HCT116 (cell line): ENCODE results near the gene LRIT2. TPM values are rescaled to one million over a fixed set of nuclear protein-coding genes. Genes with fewer than 3 reads are reported as not detected.

Experiments
- ATAC-seq: fragments of 200-7000 bp; cut with Tn5 transposase; 2 replicates; pipeline ENCODE4 v1.9.1; 2020; ENCODE audit warnings: mild to moderate bottlenecking, moderate library complexity
- BruUV-seq: library from RNA; stranded (reverse); fragments of 400-500 nt; replicated peaks from 2 replicates; lab custom pipeline; 2021; lab: Mats Ljungman, UMichigan
- CTCF ChIA-PET: fragments of 300-600 bp; sonication (Branson Sonifier 250); formaldehyde crosslinking; loops from one replicate; lab custom pipeline; 2021; ENCODE audit warnings: antibody characterized with exemption; lab: Charles Lee
- POLR2A ChIA-PET: fragments of 300-600, 350-600 bp; sonication (Branson Sonifier 250); formaldehyde crosslinking; loops from one replicate; lab custom pipeline; 2021; ENCODE audit warnings: antibody characterized with exemption; lab: Charles Lee
- RAD21 ChIA-PET, 2 experiments: fragments of 300-600 bp; sonication (Branson Sonifier 250); formaldehyde crosslinking; loops; one replicate each; lab custom pipeline; 2023; ENCODE audit warnings: low total read pairs in 2 of 2; ENCODE audit not compliant: uncharacterized antibody in 2 of 2, unreplicated experiment in 2 of 2, low non-redundant PET in 1 of 2; lab: Charles Lee
- DNase-seq: peaks from one replicate; pipeline ENCODE4 v3.0.0-alpha.2; 2010; ENCODE audit warnings: low read depth, low spot score
- H2AFZ ChIP-seq: fragments of 200-600 bp; shearing (Covaris generic), sonication (generic); 2 replicates; pipeline ENCODE4 v1.6.1; 2017; ENCODE audit warnings: low read depth, mixed run types, mixed read lengths, antibody characterized with exemption, low read length; ENCODE audit not compliant: poor library complexity, severe bottlenecking
- H3K27ac ChIP-seq: 2 replicates; pipeline ENCODE4 v1.5.1; 2012; ENCODE audit warnings: low read depth, low read length
- H3K27me3 ChIP-seq: fragments of 200-600 bp; sonication (generic); 2 replicates; pipeline ENCODE4 v1.6.1; 2016; ENCODE audit warnings: mixed run types, low read length, mixed read lengths; ENCODE audit not compliant: insufficient read depth
- H3K36me3 ChIP-seq, 2 experiments: fragments of 200-500 bp in 1 of 2; fragments of 200-600 bp in 1 of 2; sonication (Bioruptor generic) in 1 of 2; sonication (generic) in 1 of 2; 2 replicates each; pipeline versions ENCODE4 v1.5.1 to v1.6.1; 2014 to 2016; ENCODE audit warnings: low read length in 2 of 2, inconsistent platforms in 1 of 2, mixed read lengths in 1 of 2, mixed run types in 1 of 2; ENCODE audit not compliant: insufficient read depth in 2 of 2, control insufficient read depth in 1 of 2
- H3K4me1 ChIP-seq, 2 experiments: fragments of 200-600 bp in 1 of 2; sonication (generic) in 1 of 2; 2 replicates each; pipeline versions ENCODE4 v1.5.1 to v1.6.1; 2012 to 2017; ENCODE audit warnings: low read length in 2 of 2, inconsistent platforms in 1 of 2, mild to moderate bottlenecking in 1 of 2, mixed read lengths in 1 of 2, mixed run types in 1 of 2, moderate library complexity in 1 of 2; ENCODE audit not compliant: insufficient read depth in 2 of 2, control insufficient read depth in 1 of 2
- H3K4me2 ChIP-seq: fragments of 200-600 bp; sonication (generic); 2 replicates; pipeline ENCODE4 v1.6.1; 2017; ENCODE audit warnings: mixed run types, low read length, mixed read lengths
- H3K4me3 ChIP-seq, 2 experiments: fragments of 200-600 bp in 1 of 2; sonication (generic) in 1 of 2; replicated peaks in 1 of 2; 2 replicates each; pipeline ENCODE4 v1.5.1; 2011 to 2016; ENCODE audit warnings: low read length in 2 of 2, control low read depth in 1 of 2, low read depth in 1 of 2, mild to moderate bottlenecking in 1 of 2, mixed read lengths in 1 of 2, mixed run types in 1 of 2
- H3K79me2 ChIP-seq: fragments of 200-600 bp; sonication (generic); 2 replicates; pipeline ENCODE4 v1.6.1; 2017; ENCODE audit warnings: mild to moderate bottlenecking, mixed run types, low read length, moderate library complexity, mixed read lengths; ENCODE audit not compliant: insufficient read depth
- H3K9ac ChIP-seq: fragments of 200-600 bp; sonication (generic); 2 replicates; pipeline ENCODE4 v1.6.1; 2016; ENCODE audit warnings: low read length, mixed read lengths
- H3K9me2 ChIP-seq: fragments of 200-600 bp; sonication (generic), shearing (Covaris generic); 2 replicates; pipeline ENCODE4 v1.6.1; 2017; ENCODE audit warnings: mixed run types, mild to moderate bottlenecking, moderate library complexity; ENCODE audit not compliant: insufficient read depth
- H3K9me3 ChIP-seq, 2 experiments: fragments of 200-500 bp in 1 of 2; fragments of 200-600 bp in 1 of 2; sonication (Bioruptor generic) in 1 of 2; sonication (generic) in 1 of 2; 2 replicates each; pipeline ENCODE4 v1.6.1; 2014 to 2017; ENCODE audit warnings: low read length in 2 of 2, mixed read lengths in 2 of 2, inconsistent platforms in 1 of 2, low read depth in 1 of 2, mild to moderate bottlenecking in 1 of 2, mixed run types in 1 of 2, moderate library complexity in 1 of 2; ENCODE audit not compliant: control insufficient read depth in 1 of 2, insufficient read depth in 1 of 2
- H4K20me1 ChIP-seq: fragments of 200-600 bp; sonication (generic), shearing (Covaris generic); 2 replicates; pipeline ENCODE4 v1.6.1; 2017; ENCODE audit warnings: mixed run types, mild to moderate bottlenecking, moderate library complexity; ENCODE audit not compliant: insufficient read depth
- CEBPB ChIP-seq: IDR thresholded peaks from 2 replicates; pipeline ENCODE4 v1.6.1; 2012; ENCODE audit warnings: low read depth
- EGR1 ChIP-seq: IDR thresholded peaks from 2 replicates; pipeline ENCODE4 v1.6.1; 2012; ENCODE audit warnings: low read depth
- ELF1 ChIP-seq: IDR thresholded peaks from 2 replicates; pipeline ENCODE4 v1.6.1; 2012; ENCODE audit warnings: low read depth, borderline replicate concordance
- EZH2 ChIP-seq: fragments of 200-600 bp; sonication (generic); IDR thresholded peaks from 2 replicates; pipeline ENCODE4 v1.6.1; 2017; ENCODE audit warnings: antibody characterized with exemption, mixed run types
- FOSL1 ChIP-seq: IDR thresholded peaks from 2 replicates; pipeline ENCODE4 v1.6.1; 2012; ENCODE audit warnings: low read depth
- JUND ChIP-seq: IDR thresholded peaks from 2 replicates; pipeline ENCODE4 v1.6.1; 2012
- POLR2A ChIP-seq: IDR thresholded peaks from 2 replicates; pipeline ENCODE4 v1.7.0; 2011; ENCODE audit warnings: borderline replicate concordance; ENCODE audit not compliant: insufficient read depth, insufficient read length; ENCODE audit errors: extremely low read depth
- POLR2AphosphoS5 ChIP-seq: IDR thresholded peaks from 2 replicates; pipeline ENCODE4 v1.6.1; 2011; ENCODE audit warnings: mild to moderate bottlenecking, low read depth, low read length, moderate library complexity
- RAD21 ChIP-seq: IDR thresholded peaks from 2 replicates; pipeline ENCODE4 v1.6.1; 2012; ENCODE audit warnings: low read depth, mild to moderate bottlenecking
- SIN3A ChIP-seq: IDR thresholded peaks from 2 replicates; pipeline ENCODE4 v1.6.1; 2012; ENCODE audit warnings: low read depth
- SP1 ChIP-seq: IDR thresholded peaks from 2 replicates; pipeline ENCODE4 v1.6.1; 2012; ENCODE audit warnings: low read depth
- SRF ChIP-seq: IDR thresholded peaks from 2 replicates; pipeline ENCODE4 v1.6.1; 2012; ENCODE audit warnings: low read depth
- TCF7L2 ChIP-seq: IDR thresholded peaks from 2 replicates; pipeline ENCODE4 v1.7.0; 2011; ENCODE audit warnings: borderline replicate concordance, inconsistent platforms; ENCODE audit not compliant: insufficient read depth, insufficient read length; ENCODE audit errors: extremely low read depth
- YY1 ChIP-seq: IDR thresholded peaks from 2 replicates; pipeline ENCODE4 v1.6.1; 2011; ENCODE audit warnings: low read length, low read depth, moderate library complexity, mild to moderate bottlenecking; ENCODE audit not compliant: insufficient replicate concordance; ENCODE audit errors: extremely low read depth
- ZNF274 ChIP-seq: fragments of 200-500 bp; sonication (Bioruptor generic); IDR thresholded peaks from 2 replicates; pipeline ENCODE4 v1.6.1; 2014; ENCODE audit warnings: mild to moderate bottlenecking, low read depth, low read length, inconsistent platforms
- intact Hi-C: fragments of 100-400 bp; cut with micrococcal nuclease; formaldehyde crosslinking; loops from 2 replicates; pipeline ENCODE4 v1.10.0; 2022
- total RNA-seq: library from RNA; stranded (reverse); gene quantifications from one replicate; pipeline ENCODE4 v1.2.1, GENCODE V29; 2021; ENCODE audit not compliant: unreplicated experiment
- TF ChIP-seq, protein P1 (sequence below), 3 experiments: fragments of 200-600 bp in 1 of 3; sonication (generic) in 1 of 3; IDR thresholded peaks in 2 of 3; conservative IDR thresholded peaks in 1 of 3; 2 replicates each; pipeline ENCODE4 v1.5.1; 2012 to 2017; ENCODE audit warnings: low read depth in 2 of 3, low read length in 2 of 3, antibody characterized with exemption in 1 of 3, borderline replicate concordance in 1 of 3, control low read depth in 1 of 3, mild to moderate bottlenecking in 1 of 3, mixed read lengths in 1 of 3, mixed run types in 1 of 3, moderate library complexity in 1 of 3; ENCODE audit not compliant: insufficient read depth in 1 of 3
- TF ChIP-seq, protein P2 (sequence below): IDR thresholded peaks from 2 replicates; pipeline ENCODE4 v1.6.1; 2012
- TF ChIP-seq, protein P3 (sequence below): IDR thresholded peaks from 2 replicates; pipeline ENCODE4 v1.6.1; 2012
- TF ChIP-seq, protein P4 (sequence below): IDR thresholded peaks from 2 replicates; pipeline ENCODE4 v1.6.1; 2012; ENCODE audit warnings: low read depth
- TF ChIP-seq, protein P5 (sequence below): IDR thresholded peaks from 2 replicates; pipeline ENCODE4 v1.6.1; 2011; ENCODE audit warnings: mild to moderate bottlenecking, low read length, moderate library complexity; ENCODE audit not compliant: insufficient replicate concordance; ENCODE audit errors: extremely low read depth

LRIT2 gene
- total RNA-seq, 1 experiment from 2014 or later: not detected

DNA sequence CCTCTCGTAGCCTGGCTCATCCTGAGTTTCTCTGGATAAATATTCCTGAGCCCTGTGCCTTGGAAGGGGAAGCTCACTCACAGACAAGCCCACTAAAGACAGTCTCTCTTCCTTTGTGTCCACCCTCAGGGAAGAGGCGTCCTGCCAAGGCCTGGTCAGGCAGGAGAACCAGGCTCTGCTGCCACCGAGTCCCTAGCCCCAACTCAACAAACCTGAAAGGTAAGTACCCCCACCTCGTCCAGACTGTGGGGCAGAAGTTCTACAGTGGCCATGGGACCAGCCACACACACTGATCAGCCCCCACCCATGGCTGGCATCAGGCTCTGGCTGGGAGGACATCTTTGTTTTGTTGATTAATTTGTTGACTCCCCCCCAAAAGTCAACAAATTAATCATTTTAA is 49.0 kb downstream of the LRIT2 start:
- DNase-seq: no peak
- no peaks in the 10 kb centered on the region for H3K4me1 ChIP-seq
- H3K36me3 ChIP-seq: no peaks in the 10 kb centered on the region
- H3K79me2 ChIP-seq: no peaks in the 10 kb centered on the region
- H3K4me2 ChIP-seq: no peak overlapping the region
- H3K9ac ChIP-seq: no peak overlapping the region
- TF ChIP-seq YY1 (no peak), TCF7L2 (no peak), POLR2A (no peak), CEBPB (no peak), SP1 (no peak), RAD21 (no peak), ZNF274 (no peak), EGR1 (no peak), FOSL1 (no peak), SIN3A (no peak), SRF (no peak), ELF1 (no peak), JUND (no peak), EZH2 (no peak), POLR2AphosphoS5 (no peak)
- TF ChIP-seq, protein P1, sequence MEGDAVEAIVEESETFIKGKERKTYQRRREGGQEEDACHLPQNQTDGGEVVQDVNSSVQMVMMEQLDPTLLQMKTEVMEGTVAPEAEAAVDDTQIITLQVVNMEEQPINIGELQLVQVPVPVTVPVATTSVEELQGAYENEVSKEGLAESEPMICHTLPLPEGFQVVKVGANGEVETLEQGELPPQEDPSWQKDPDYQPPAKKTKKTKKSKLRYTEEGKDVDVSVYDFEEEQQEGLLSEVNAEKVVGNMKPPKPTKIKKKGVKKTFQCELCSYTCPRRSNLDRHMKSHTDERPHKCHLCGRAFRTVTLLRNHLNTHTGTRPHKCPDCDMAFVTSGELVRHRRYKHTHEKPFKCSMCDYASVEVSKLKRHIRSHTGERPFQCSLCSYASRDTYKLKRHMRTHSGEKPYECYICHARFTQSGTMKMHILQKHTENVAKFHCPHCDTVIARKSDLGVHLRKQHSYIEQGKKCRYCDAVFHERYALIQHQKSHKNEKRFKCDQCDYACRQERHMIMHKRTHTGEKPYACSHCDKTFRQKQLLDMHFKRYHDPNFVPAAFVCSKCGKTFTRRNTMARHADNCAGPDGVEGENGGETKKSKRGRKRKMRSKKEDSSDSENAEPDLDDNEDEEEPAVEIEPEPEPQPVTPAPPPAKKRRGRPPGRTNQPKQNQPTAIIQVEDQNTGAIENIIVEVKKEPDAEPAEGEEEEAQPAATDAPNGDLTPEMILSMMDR (IDR thresholded peaks at IDR 0.05 in 2 of 3, conservative IDR thresholded peaks at IDR 0.05 in 1 of 3; ENCODE audit: borderline replicate concordance in 1 of 3, insufficient read depth in 1 of 3, low read depth in 2 of 3, low read length in 2 of 3): no peak
- TF ChIP-seq, protein P2, sequence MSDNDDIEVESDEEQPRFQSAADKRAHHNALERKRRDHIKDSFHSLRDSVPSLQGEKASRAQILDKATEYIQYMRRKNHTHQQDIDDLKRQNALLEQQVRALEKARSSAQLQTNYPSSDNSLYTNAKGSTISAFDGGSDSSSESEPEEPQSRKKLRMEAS: no peak
- TF ChIP-seq, protein P3, sequence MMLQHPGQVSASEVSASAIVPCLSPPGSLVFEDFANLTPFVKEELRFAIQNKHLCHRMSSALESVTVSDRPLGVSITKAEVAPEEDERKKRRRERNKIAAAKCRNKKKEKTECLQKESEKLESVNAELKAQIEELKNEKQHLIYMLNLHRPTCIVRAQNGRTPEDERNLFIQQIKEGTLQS: no peak
- TF ChIP-seq, protein P4, sequence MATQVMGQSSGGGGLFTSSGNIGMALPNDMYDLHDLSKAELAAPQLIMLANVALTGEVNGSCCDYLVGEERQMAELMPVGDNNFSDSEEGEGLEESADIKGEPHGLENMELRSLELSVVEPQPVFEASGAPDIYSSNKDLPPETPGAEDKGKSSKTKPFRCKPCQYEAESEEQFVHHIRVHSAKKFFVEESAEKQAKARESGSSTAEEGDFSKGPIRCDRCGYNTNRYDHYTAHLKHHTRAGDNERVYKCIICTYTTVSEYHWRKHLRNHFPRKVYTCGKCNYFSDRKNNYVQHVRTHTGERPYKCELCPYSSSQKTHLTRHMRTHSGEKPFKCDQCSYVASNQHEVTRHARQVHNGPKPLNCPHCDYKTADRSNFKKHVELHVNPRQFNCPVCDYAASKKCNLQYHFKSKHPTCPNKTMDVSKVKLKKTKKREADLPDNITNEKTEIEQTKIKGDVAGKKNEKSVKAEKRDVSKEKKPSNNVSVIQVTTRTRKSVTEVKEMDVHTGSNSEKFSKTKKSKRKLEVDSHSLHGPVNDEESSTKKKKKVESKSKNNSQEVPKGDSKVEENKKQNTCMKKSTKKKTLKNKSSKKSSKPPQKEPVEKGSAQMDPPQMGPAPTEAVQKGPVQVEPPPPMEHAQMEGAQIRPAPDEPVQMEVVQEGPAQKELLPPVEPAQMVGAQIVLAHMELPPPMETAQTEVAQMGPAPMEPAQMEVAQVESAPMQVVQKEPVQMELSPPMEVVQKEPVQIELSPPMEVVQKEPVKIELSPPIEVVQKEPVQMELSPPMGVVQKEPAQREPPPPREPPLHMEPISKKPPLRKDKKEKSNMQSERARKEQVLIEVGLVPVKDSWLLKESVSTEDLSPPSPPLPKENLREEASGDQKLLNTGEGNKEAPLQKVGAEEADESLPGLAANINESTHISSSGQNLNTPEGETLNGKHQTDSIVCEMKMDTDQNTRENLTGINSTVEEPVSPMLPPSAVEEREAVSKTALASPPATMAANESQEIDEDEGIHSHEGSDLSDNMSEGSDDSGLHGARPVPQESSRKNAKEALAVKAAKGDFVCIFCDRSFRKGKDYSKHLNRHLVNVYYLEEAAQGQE: no peak
- TF ChIP-seq, protein P5, sequence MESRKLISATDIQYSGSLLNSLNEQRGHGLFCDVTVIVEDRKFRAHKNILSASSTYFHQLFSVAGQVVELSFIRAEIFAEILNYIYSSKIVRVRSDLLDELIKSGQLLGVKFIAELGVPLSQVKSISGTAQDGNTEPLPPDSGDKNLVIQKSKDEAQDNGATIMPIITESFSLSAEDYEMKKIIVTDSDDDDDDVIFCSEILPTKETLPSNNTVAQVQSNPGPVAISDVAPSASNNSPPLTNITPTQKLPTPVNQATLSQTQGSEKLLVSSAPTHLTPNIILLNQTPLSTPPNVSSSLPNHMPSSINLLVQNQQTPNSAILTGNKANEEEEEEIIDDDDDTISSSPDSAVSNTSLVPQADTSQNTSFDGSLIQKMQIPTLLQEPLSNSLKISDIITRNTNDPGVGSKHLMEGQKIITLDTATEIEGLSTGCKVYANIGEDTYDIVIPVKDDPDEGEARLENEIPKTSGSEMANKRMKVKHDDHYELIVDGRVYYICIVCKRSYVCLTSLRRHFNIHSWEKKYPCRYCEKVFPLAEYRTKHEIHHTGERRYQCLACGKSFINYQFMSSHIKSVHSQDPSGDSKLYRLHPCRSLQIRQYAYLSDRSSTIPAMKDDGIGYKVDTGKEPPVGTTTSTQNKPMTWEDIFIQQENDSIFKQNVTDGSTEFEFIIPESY: no peak
- TF ChIP-seq, all 23 proteins: peak for 0
- CTCF ChIA-PET: no interaction called here
- Histone ChIP-seq H3K9me3 (no peaks in the 10 kb centered on the region), H3K27me3 (no peaks in the 10 kb centered on the region), H2AFZ (no peak overlapping the region), H3K9me2 (no peaks in the 10 kb centered on the region), H3K27ac (no peak overlapping the region), H4K20me1 (no peaks in the 10 kb centered on the region), H3K4me3 (no peak overlapping the region)
- ATAC-seq: no peak
- BruUV-seq: no TSS peak
- RAD21 ChIA-PET: no interaction called here
- POLR2A ChIA-PET: no interaction called here
- intact Hi-C loops: no loop called here
